CD4-positive, alpha-beta T cell treated with Interleukin-4 for 4 hours (primary cell): Measurements from ENCODE around the gene GNPAT.

ENCODE experiments used
- DNase-seq: peaks from one replicate; pipeline ENCODE4 v3.0.0-alpha.2; 2020

The GNPAT gene

GRCh38 chr1:231213831-231214573 lies 27.0 kb upstream of the GNPAT start:
- DNase-seq, result no peak

GRCh38 chr1:231214918-231215680 lies 25.9 kb upstream of the GNPAT start:
- DNase-seq, result no peak

- DNase-seq, result no peak
These were observed 25.2 kb upstream of the GNPAT start for GRCh38 chr1:231215681-231216385.

GRCh38 chr1:231216498-231216897 lies 24.5 kb upstream of the GNPAT start:
- DNase-seq, result no peak

GRCh38 chr1:231217056-231217455 lies 24.0 kb upstream of the GNPAT start:
- no peak for DNase-seq

GRCh38 chr1:231218078-231218477 lies 22.9 kb upstream of the GNPAT start:
- DNase-seq, result no peak

- no peak for DNase-seq
These were observed 21.3 kb upstream of the GNPAT start for GRCh38 chr1:231219422-231220401.

DNA sequence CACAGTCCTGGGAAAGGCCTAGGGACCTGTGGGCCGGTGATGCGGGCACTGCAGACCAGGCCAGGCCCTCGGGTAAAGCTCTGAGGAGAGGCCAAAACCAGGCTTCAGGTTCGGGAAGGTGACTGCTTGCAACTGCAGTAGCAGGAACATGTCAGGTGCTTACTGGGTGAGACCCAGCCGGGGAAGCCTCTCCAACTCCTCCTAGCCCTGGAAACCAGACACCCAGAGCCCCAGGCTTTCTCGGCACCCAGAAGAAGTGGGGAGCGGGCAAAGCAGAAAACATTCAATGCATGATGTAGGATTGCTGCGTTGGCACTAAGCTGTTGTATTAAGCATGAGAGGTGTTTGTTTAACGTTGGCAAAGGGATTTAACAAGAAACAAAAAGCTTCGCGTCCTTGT lies 20.2 kb upstream of the GNPAT start:
- no peak for DNase-seq

GRCh38 chr1:231226156-231226555 lies 14.9 kb upstream of the GNPAT start:
- DNase-seq, result no peak

DNA sequence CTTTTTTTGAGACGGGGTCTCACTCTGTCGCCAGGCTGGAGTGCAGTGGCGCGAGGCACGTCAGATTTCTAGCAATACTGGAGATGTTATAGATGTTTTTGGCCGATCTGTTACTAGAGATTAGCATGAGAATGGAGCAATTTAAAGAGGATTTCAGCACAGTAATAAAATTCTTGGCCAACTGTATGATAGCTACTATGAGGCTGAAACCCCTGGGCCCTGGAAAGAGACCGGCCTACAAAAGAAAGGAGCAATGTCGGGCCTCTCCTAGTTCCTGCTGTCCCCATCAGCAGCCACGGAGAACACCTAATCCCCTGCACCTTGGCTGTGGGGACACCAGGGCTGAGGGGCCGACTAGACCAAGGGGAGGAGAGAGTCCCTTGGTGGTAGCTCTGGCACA lies 9.5 kb upstream of the GNPAT start:
- DNase-seq, result no peak

DNA sequence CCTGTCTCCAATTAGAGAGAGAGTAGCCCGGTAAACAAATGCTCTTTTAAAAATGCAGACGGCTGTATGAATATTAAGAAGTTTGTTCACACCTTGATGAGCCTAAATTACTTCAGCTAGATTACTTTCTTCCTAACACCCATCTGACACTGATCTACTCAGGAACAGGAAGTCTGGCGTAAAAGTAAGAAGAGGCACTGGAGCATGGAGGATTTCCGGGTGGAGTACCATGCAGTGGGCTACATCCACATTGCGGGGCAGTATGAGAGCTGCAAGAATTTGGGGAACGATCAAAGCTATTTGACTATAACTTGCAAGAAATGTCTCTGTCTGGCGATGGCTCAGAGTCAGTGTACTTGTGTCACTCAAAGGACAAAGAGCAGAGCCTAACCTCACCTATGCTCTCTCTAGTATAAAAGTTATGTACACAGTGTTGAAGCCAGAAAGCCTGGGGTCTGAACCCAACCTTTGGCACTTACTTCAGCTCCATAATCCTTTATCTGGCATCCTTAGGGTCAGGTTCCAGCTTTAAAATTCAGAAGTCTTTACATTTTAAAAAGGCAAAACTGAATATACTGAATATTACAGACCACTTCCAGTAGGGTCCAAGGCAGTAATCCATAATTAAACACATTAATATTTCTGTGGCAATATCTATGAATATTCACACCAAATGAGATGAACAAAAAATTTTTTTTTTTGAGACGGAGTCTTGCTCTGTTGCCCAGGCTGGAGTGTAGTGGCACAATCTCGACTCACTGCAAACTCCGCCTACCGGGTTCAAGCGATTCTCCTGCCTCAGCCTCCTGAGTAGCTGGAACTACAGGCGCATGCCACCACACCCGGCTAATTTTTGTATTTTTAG lies 7.9 kb upstream of the GNPAT start:
- no peak for DNase-seq

DNA sequence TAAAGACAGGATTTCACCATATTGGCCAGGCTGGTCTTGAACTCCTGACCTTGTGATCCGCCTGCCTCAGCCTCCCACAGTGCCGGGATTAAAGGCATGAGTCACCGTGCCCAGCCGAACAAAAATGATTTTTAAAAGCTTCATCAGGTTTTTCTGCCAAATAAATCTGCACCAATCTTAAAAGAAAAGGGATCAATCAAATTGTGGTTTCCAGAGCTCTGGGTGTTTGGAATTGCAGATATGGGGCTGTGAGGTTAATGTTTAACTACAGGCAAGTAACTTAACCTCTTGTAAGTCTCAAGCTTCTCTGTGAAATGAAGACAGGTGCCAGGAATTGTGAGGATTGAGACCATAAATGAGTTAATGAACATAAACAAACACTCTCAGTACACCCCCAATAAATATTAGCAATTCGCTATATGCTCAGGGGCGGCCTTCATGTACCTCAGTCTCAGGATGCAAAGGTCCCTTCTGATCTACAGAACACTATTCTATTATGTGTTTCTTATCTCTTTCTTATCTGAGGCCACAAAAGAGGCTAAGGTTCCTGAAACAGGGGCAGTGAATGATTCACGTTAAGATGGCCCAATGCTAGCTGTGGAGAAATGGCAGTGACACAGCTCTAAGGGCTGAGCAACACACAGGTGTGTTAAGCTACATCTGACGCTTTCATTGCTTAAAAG lies 7.1 kb upstream of the GNPAT start:
- DNase-seq, result no peak

DNA sequence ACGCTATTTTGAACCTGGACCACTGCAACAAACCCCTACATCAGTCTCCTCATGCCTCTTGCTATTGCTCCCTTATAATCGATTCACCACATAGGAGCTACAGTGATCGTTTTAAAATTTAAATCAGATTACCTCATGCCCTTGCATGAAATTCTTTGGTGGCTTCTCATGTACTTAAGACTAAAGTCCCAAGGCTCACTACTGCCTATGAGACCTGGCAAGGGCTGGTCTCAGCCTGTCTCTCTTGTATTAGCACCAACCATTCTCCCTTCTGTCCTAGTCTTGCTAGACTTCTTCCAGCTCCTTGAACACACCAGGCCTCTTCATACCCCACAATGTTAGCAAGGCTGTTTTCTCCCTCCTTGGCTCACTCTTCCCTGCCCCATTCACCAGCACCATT lies 6.5 kb upstream of the GNPAT start:
- DNase-seq, result no peak

DNA sequence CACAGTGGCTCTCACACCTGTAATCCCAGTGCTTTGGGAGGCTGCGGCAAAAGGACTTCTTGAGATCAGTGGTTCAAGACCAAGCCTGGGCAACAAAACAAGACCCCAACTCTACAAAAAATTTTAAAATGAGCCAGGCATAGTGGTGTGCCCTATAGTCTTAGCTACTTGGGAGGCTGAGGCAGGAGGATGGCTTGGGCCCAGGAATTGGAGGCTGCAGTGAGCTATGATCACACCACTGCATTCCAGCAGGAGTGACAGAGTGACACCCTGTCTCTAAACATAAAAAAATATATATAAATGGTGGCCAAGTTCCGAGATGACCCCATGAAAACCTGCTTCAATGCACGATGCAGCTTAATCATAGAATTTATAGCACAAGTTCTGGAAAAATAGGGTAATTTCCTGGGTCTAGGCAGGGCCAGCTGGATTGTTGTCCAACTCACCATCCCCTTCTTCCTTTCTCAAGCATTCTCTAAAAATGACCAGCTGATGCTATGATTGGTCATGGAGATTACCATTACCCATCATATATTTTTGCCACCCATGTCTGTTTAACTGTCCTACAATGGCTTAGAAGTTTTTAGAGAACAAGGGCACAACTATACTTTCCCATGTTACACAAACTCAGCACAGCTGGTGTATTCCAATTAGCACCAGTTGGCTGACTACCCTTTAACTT lies 5.3 kb upstream of the GNPAT start:
- DNase-seq, result no peak

- no peak for DNase-seq
These were observed 4.8 kb upstream of the GNPAT start for GRCh38 chr1:231236208-231236591.

- DNase-seq, result no peak
These were observed 4.1 kb upstream of the GNPAT start for GRCh38 chr1:231236938-231237337.

DNA sequence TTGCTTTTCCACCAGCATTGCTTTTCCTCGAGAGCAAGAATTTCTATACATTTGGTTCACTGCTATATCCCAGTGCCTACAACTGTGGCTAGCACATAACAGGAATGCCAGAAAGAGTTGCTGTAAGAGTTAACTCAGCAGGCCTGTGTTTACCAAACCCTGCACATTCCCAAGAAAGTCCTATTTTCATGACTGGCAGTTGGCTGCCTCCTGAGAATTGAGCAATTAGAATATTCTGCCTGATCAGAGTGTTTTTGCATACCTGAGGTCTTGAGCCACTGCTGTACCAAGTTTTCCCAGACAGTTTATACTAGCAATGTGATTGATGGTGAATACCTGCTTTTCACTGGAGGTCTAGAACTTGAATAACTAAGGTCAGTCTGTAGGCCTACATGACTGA lies 2.7 kb upstream of the GNPAT start:
- DNase-seq, result no peak

GRCh38 chr1:231240531-231240882 lies 505 bp upstream of the GNPAT start:
- DNase-seq, result no peak

DNA sequence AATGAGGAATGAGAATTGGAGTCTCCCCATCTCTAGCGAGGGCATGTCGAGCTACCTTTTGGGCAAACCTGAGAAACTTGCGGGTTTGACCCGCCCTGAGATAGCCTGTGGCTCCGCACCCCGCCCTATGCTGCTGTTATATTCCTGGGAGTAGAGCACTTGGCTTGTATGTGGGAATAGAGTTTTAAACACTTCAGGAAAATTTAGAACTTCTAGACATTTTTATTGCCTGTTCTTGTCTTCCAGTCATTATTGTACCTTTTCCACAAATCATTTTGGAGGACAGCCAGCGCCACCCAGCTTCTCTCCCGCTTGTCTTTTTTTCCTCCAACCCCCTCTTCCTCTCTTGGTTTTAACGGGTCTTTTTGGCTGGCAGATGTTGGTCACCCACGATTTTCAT lies 738 bp downstream of the GNPAT start:
- no peak for DNase-seq

- no peak for DNase-seq
These were observed 1.6 kb downstream of the GNPAT start for GRCh38 chr1:231242516-231243198.
